ENCODE measurements around the gene PAM16.

PAM16 gene

DNA sequence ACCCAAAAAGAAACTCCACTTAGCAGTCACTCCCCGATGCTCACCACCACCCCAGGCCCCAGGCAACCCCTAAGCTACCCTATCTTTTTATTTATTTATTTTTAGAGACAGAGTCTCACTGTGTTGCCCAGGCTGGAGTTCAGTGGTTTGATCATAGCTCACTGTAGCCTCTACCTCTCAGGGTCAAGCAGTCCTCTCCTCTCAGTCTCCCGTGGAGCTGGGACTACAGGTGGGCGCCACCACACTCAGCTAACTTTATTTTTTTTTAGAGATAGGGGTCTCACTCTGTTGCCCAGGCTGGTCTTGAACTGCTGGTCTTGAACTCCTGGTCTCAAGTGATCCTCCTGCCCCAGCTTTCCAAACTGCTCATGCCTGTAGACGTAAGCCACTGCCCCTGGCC is 49.9 kb downstream of the PAM16 start:
- no peaks in the 10 kb centered on the region for H3K36me3 ChIP-seq (ENCODE audit: control insufficient read depth in 5 of 5, insufficient read depth in 5 of 5, low read length in 5 of 5)
- no peak overlapping the region for H3K27ac ChIP-seq (ENCODE audit: low read depth, low read length)
- peaks cover 2 to 10% (median 9%) of the 10 kb centered on the region in 5 donors for H3K4me1 ChIP-seq (ENCODE audit: control insufficient read depth in 5 of 5, insufficient read depth in 5 of 5, low read length in 5 of 5)
- peaks cover 0 to 2% (median 0%) of the 10 kb centered on the region in 5 donors for H3K27me3 ChIP-seq (ENCODE audit: control insufficient read depth in 5 of 5, insufficient read depth in 4 of 5, low read length in 5 of 5)
- no peak overlapping the region for H3K4me3 ChIP-seq (ENCODE audit: low read depth in 1 of 5, low read length in 5 of 5)
- H3K9ac ChIP-seq (ENCODE audit: low read length in 5 of 5): no peak overlapping the region
- H3K9me3 ChIP-seq (ENCODE audit: control insufficient read depth in 5 of 5, low read length in 5 of 5): no peaks in the 10 kb centered on the region

GRCh38 chr16:4298761-4299522 is 52.2 kb downstream of the PAM16 start:
- Histone ChIP-seq H3K4me1 (ENCODE audit: control insufficient read depth in 5 of 5, insufficient read depth in 5 of 5, low read length in 5 of 5) (peaks cover 2 to 14% (median 13%) of the 10 kb centered on the region in 5 donors), H3K9ac (ENCODE audit: low read length in 5 of 5) (peak overlapping the region in 1 of 5 donors; percentile 35), H3K9me3 (ENCODE audit: control insufficient read depth in 5 of 5, low read length in 5 of 5) (no peaks in the 10 kb centered on the region), H3K4me3 (ENCODE audit: low read depth in 1 of 5, low read length in 5 of 5) (no peak overlapping the region), H3K27ac (ENCODE audit: low read depth, low read length) (no peak overlapping the region), H3K36me3 (ENCODE audit: control insufficient read depth in 5 of 5, insufficient read depth in 5 of 5, low read length in 5 of 5) (no peaks in the 10 kb centered on the region), H3K27me3 (ENCODE audit: control insufficient read depth in 5 of 5, insufficient read depth in 4 of 5, low read length in 5 of 5) (peaks cover 0 to 2% (median 0%) of the 10 kb centered on the region in 5 donors)

- H3K4me3 ChIP-seq (ENCODE audit: low read depth in 1 of 5, low read length in 5 of 5): no peak overlapping the region
- peaks cover 0 to 2% (median 0%) of the 10 kb centered on the region in 5 donors for H3K27me3 ChIP-seq (ENCODE audit: control insufficient read depth in 5 of 5, insufficient read depth in 4 of 5, low read length in 5 of 5)
- no peaks in the 10 kb centered on the region for H3K36me3 ChIP-seq (ENCODE audit: control insufficient read depth in 5 of 5, insufficient read depth in 5 of 5, low read length in 5 of 5)
- no peak overlapping the region for H3K9ac ChIP-seq (ENCODE audit: low read length in 5 of 5)
- H3K4me1 ChIP-seq (ENCODE audit: control insufficient read depth in 5 of 5, insufficient read depth in 5 of 5, low read length in 5 of 5): peaks cover 6 to 25% (median 21%) of the 10 kb centered on the region in 5 donors
- no peaks in the 10 kb centered on the region for H3K9me3 ChIP-seq (ENCODE audit: control insufficient read depth in 5 of 5, low read length in 5 of 5)
- H3K27ac ChIP-seq (ENCODE audit: low read depth, low read length): no peak overlapping the region
Observed at GRCh38 chr16:4297480-4297879, 53.6 kb downstream of the PAM16 start.

DNA sequence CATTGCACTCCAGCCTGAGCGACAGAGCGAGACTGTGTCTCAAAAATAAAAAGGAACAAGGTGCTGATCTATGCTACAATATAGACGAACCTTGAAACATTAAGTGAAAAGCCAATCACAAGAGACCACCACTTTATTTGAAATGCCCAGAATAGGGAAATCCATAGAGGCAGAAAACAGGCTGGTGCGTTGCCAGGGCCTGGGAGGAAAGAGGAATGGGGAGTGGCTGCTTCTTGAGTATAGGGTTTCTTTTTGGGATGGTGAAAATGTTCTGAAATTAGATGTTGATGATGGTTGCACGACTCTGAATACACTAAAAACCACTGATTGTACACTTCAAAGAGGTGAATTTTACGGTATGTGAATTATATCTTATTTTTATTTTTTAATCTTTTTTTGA is 55.5 kb downstream of the PAM16 start:
- H3K4me1 ChIP-seq (ENCODE audit: control insufficient read depth in 5 of 5, insufficient read depth in 5 of 5, low read length in 5 of 5): peaks cover 6 to 33% (median 27%) of the 10 kb centered on the region in 5 donors
- no peaks in the 10 kb centered on the region for H3K36me3 ChIP-seq (ENCODE audit: control insufficient read depth in 5 of 5, insufficient read depth in 5 of 5, low read length in 5 of 5)
- no peaks in the 10 kb centered on the region for H3K9me3 ChIP-seq (ENCODE audit: control insufficient read depth in 5 of 5, low read length in 5 of 5)
- no peak overlapping the region for H3K27ac ChIP-seq (ENCODE audit: low read depth, low read length)
- peaks cover 0 to 2% (median 0%) of the 10 kb centered on the region in 5 donors for H3K27me3 ChIP-seq (ENCODE audit: control insufficient read depth in 5 of 5, insufficient read depth in 4 of 5, low read length in 5 of 5)
- H3K4me3 ChIP-seq (ENCODE audit: low read depth in 1 of 5, low read length in 5 of 5): no peak overlapping the region
- no peak overlapping the region for H3K9ac ChIP-seq (ENCODE audit: low read length in 5 of 5)

GRCh38 chr16:4293822-4294457 is 57.2 kb downstream of the PAM16 start:
- H3K9ac ChIP-seq (ENCODE audit: low read length in 5 of 5): peak overlapping the region in 1 of 5 donors; percentile 12
- H3K4me1 ChIP-seq (ENCODE audit: control insufficient read depth in 5 of 5, insufficient read depth in 5 of 5, low read length in 5 of 5): peaks cover 6 to 26% (median 21%) of the 10 kb centered on the region in 5 donors
- no peaks in the 10 kb centered on the region for H3K27me3 ChIP-seq (ENCODE audit: control insufficient read depth in 5 of 5, insufficient read depth in 4 of 5, low read length in 5 of 5)
- H3K9me3 ChIP-seq (ENCODE audit: control insufficient read depth in 5 of 5, low read length in 5 of 5): no peaks in the 10 kb centered on the region
- no peaks in the 10 kb centered on the region for H3K36me3 ChIP-seq (ENCODE audit: control insufficient read depth in 5 of 5, insufficient read depth in 5 of 5, low read length in 5 of 5)
- peak overlapping the region in 2 of 5 donors; percentile 11 to 37 for H3K4me3 ChIP-seq (ENCODE audit: low read depth in 1 of 5, low read length in 5 of 5)
- no peak overlapping the region for H3K27ac ChIP-seq (ENCODE audit: low read depth, low read length)

DNA sequence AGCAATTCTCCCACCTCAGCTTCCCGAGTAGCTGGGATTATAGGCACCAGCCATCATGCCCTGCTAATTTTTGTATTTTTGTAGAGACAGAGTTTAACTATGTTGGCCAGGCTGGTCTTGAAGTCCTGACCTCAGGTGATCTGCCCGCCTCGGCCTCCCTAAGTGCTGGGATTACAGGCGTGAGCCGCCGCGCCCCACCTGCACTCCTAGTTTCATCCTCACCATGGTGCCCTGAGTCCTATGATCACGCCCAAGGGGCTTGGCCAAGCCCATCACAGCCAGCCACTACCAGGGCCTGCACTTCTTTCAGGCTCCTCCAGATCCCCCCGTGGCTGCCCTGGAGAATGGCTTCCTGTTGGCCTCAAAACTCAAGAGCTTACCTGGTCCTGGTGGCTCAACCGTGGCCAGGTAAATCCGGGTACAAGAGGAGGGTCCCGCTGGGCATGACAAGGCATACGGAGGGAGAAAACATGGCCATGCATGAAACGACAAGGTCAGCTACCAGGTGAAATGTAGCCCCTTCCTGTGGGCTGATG is 57.9 kb downstream of the PAM16 start:
- no peak overlapping the region for H3K27ac ChIP-seq (ENCODE audit: low read depth, low read length)
- H3K4me1 ChIP-seq (ENCODE audit: control insufficient read depth in 5 of 5, insufficient read depth in 5 of 5, low read length in 5 of 5): peaks cover 5 to 28% (median 23%) of the 10 kb centered on the region in 5 donors
- H3K36me3 ChIP-seq (ENCODE audit: control insufficient read depth in 5 of 5, insufficient read depth in 5 of 5, low read length in 5 of 5): no peaks in the 10 kb centered on the region
- H3K9ac ChIP-seq (ENCODE audit: low read length in 5 of 5): no peak overlapping the region
- H3K4me3 ChIP-seq (ENCODE audit: low read depth in 1 of 5, low read length in 5 of 5): peak overlapping the region in 2 of 5 donors; percentile 11 to 37
- no peaks in the 10 kb centered on the region for H3K9me3 ChIP-seq (ENCODE audit: control insufficient read depth in 5 of 5, low read length in 5 of 5)
- H3K27me3 ChIP-seq (ENCODE audit: control insufficient read depth in 5 of 5, insufficient read depth in 4 of 5, low read length in 5 of 5): no peaks in the 10 kb centered on the region

DNA sequence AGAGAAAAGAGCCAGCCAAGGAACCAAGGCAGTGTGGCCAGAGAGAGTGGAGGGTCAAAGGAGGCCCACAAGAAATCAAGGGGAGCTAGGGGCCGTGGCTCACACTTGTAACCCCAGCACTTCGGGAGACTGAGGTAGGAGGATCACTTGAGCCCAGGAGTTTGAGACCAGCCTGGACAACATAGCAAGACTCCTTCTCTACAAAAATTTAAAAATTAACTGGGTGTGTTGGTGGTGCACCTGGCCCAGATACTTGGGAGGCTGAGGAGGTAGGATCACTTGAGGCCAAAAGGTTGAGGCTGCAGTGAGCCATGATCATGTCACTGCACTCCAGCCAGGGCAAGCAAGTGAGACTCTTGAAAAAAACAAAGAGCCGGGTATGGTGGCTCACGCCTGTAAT is 59.4 kb downstream of the PAM16 start:
- no peak overlapping the region for H3K9ac ChIP-seq (ENCODE audit: low read length in 5 of 5)
- no peak overlapping the region for H3K27ac ChIP-seq (ENCODE audit: low read depth, low read length)
- H3K4me3 ChIP-seq (ENCODE audit: low read depth in 1 of 5, low read length in 5 of 5): no peak overlapping the region
- peaks cover 5 to 31% (median 26%) of the 10 kb centered on the region in 5 donors for H3K4me1 ChIP-seq (ENCODE audit: control insufficient read depth in 5 of 5, insufficient read depth in 5 of 5, low read length in 5 of 5)
- H3K9me3 ChIP-seq (ENCODE audit: control insufficient read depth in 5 of 5, low read length in 5 of 5): no peaks in the 10 kb centered on the region
- H3K27me3 ChIP-seq (ENCODE audit: control insufficient read depth in 5 of 5, insufficient read depth in 4 of 5, low read length in 5 of 5): no peaks in the 10 kb centered on the region
- no peaks in the 10 kb centered on the region for H3K36me3 ChIP-seq (ENCODE audit: control insufficient read depth in 5 of 5, insufficient read depth in 5 of 5, low read length in 5 of 5)

Measured in subcutaneous abdominal adipose tissue (tissue), 5 donors.